Measurements from ENCODE around the gene IGHMBP2.

Gene IGHMBP2

GRCh38 chr11:68959465-68960293 is 56.0 kb downstream of the IGHMBP2 start:
- ChIA-PET POLR2A (ENCODE audit: low non-redundant PET) (no interaction called here), CTCF (interaction anchor here (0.6 kb wide), 1 partner anchor 98 kb away, joined by 3 read pairs; no protein-coding TSS in a partner anchor)

DNA sequence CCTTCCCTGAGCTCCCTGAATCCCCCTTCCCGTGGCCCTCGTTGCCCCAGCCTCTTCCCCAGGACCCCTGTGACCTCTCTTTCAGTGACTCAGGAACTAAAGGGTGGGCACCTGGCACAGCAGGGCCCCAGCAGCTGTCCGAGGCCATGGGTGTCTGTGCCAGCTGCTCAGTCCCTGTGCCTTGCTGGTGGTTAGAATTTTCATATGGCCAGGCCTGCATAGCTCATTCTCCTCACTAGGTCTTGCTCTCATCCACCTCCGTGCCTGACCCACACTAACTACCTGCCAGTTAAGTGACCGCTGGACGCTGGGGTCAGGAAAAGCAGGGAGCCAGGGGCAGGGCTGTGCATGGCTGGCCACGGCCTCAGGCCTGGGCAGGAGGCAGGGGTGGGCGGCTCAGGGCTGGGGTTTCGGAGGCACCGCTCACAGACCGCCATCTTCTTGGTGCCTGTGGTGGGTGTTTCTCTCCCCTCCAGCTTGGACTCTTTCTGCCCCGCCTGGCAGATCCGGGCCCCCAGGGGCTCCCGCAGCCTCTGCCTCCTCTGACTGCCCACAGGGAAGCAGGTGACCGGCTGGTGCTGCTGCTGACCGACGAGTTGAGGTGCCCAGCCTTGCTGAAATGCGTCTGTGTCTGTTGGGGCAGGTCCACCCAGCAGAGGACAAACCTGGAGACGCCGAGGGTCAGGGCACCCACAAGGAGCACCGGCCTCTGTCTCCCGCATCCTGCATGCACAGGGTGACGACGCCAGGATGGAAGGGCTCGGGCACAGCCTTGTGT is 56.8 kb downstream of the IGHMBP2 start:
- POLR2A ChIA-PET (ENCODE audit: low non-redundant PET), result no interaction called here
- CTCF ChIA-PET, result no interaction called here
- no peak for TF ChIP-seq CTCF (conservative IDR thresholded peaks at IDR 0.05; ENCODE audit: low read depth)
- no peak for DNase-seq (ENCODE audit: low spot score)
- H3K27ac ChIP-seq, result no peak overlapping the region

More at GRCh38 chr11:68959465-68960293, 56.0 kb downstream of the IGHMBP2 start:
- no peak for DNase-seq (ENCODE audit: low spot score)
- no peak for TF ChIP-seq CTCF (conservative IDR thresholded peaks at IDR 0.05; ENCODE audit: low read depth)
- H3K27ac ChIP-seq, result no peak overlapping the region

DNA sequence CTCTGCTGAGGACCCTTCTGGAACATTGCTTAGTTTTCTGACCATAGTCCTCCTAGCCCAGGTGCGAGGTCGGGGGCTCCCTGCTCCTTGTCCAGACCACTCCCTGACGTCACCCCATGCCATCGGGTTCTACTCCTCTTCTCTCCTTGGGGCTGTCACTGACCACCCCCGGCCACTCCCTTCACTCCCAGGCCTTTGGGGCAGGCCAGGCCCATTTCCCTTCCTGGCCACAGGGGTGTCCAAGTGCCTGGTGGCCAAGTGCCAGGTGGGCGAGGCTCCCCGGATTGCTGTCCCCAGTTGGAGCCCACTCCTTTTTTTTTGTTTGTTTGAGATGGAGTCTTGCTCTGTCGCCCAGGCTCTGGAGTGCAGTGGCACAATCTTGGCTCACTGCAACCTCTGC is 57.6 kb downstream of the IGHMBP2 start:
- no peak for DNase-seq (ENCODE audit: low spot score)
- CTCF ChIA-PET, result no interaction called here
- no peak for TF ChIP-seq CTCF (conservative IDR thresholded peaks at IDR 0.05; ENCODE audit: low read depth)
- H3K27ac ChIP-seq, result no peak overlapping the region
- POLR2A ChIA-PET (ENCODE audit: low non-redundant PET), result no interaction called here

GRCh38 chr11:68962527-68963250 is 59.0 kb downstream of the IGHMBP2 start:
- POLR2A ChIA-PET (ENCODE audit: low non-redundant PET), result no interaction called here

GRCh38 chr11:68963779-68964178 is 60.1 kb downstream of the IGHMBP2 start:
- TF ChIP-seq CTCF (conservative IDR thresholded peaks at IDR 0.05; ENCODE audit: low read depth), result no peak
- no peak for DNase-seq (ENCODE audit: low spot score)
- H3K27ac ChIP-seq, result no peak overlapping the region
- ChIA-PET POLR2A (ENCODE audit: low non-redundant PET) (no interaction called here), CTCF (interaction anchor here (0.6 kb wide), 1 partner anchor 14 kb away, joined by 3 read pairs; no protein-coding TSS in a partner anchor)

More at GRCh38 chr11:68962527-68963250, 59.0 kb downstream of the IGHMBP2 start:
- H3K27ac ChIP-seq, result no peak overlapping the region
- DNase-seq (ENCODE audit: low spot score), result no peak
- TF ChIP-seq CTCF (conservative IDR thresholded peaks at IDR 0.05; ENCODE audit: low read depth), result no peak
- CTCF ChIA-PET, result no interaction called here
